Measurements from ENCODE around the gene ADGRF3. TPM values are rescaled to one million over a fixed set of nuclear protein-coding genes. Genes with fewer than 3 reads are reported as not detected.
"Not testable (repeated sequence)": the region's sequence is repeated elsewhere in the genome, so short reads cannot be mapped to it uniquely, and the experiment has no call there.

Gene ADGRF3
- total RNA-seq, 1 donor from 2014 or later: 0.04 TPM

GRCh38 chr2:26270373-26270772 lies 76.2 kb downstream of the ADGRF3 start:
- ATAC-seq: no peak

GRCh38 chr2:26269571-26270158 lies 76.9 kb downstream of the ADGRF3 start:
- ATAC-seq: peak; percentile 55

GRCh38 chr2:26268670-26269385 lies 77.8 kb downstream of the ADGRF3 start:
- ATAC-seq: peak; percentile 56

- no peak for ATAC-seq
Observed at GRCh38 chr2:26268213-26268612, 78.4 kb downstream of the ADGRF3 start.

GRCh38 chr2:26258836-26259235 lies 87.8 kb downstream of the ADGRF3 start:
- ATAC-seq: not testable (repeated sequence)

Other genes starting within 250 kb of the ADGRF3 start
- gene GAREM2, start 173.7 kb downstream of the ADGRF3 start, total RNA-seq: 0.68 TPM
- 109 TPM for gene HADHA, start 102.2 kb downstream of the ADGRF3 start, total RNA-seq
- 104 TPM for gene HADHB, start 101.8 kb downstream of the ADGRF3 start, total RNA-seq
- gene SELENOI, start 646 bp downstream of the ADGRF3 start, total RNA-seq: 32.1 TPM
- not detected for gene DRC1, start 55.1 kb upstream of the ADGRF3 start, total RNA-seq
- not detected for gene OTOF, start 131.3 kb upstream of the ADGRF3 start, total RNA-seq